Omental fat pad (tissue), 4 donors: ENCODE measurements around the gene FAM124A. TPM values are rescaled to one million over a fixed set of nuclear protein-coding genes. Genes with fewer than 3 reads are reported as not detected.
"Not testable (repeated sequence)": the region's sequence is repeated elsewhere in the genome, so short reads cannot be mapped to it uniquely, and the experiment has no call there.

Experiments
- ATAC-seq: fragments of 150-250 bp; one replicate; pipeline ENCODE4 v1.9.1; 2016; ENCODE audit warnings: mild to moderate bottlenecking, moderate library complexity; ENCODE audit not compliant: low FRiP score
- DNase-seq: peaks from one replicate; pipeline ENCODE4 v3.0.0-alpha.2; 2019; ENCODE audit warnings: low spot score
- total RNA-seq, 4 donors: library from RNA; depleted of rRNA; stranded (reverse); fragments of >200 nt; gene quantifications; one replicate each; pipeline ENCODE4 v1.1.0, GENCODE V29; 2016
- TF ChIP-seq, protein P1 (sequence below), 3 donors: fragments of 450-650 bp; IDR thresholded peaks; one replicate each; pipeline ENCODE4 v1.5.1; 2016 to 2017; ENCODE audit warnings: antibody characterized with exemption in 3 of 3, mild to moderate bottlenecking in 3 of 3, moderate library complexity in 2 of 3

Gene FAM124A
- total RNA-seq, 4 donors from 2014 or later, result 8.2 to 19.2 (median 13.2) TPM

- DNase-seq, result peak; percentile 75
These were observed 64.2 kb downstream of the FAM124A start for GRCh38 chr13:51286135-51287002.

GRCh38 chr13:51287758-51288157 is 65.6 kb downstream of the FAM124A start:
- DNase-seq (no peak), ATAC-seq (no peak)
- TF ChIP-seq, protein P1, sequence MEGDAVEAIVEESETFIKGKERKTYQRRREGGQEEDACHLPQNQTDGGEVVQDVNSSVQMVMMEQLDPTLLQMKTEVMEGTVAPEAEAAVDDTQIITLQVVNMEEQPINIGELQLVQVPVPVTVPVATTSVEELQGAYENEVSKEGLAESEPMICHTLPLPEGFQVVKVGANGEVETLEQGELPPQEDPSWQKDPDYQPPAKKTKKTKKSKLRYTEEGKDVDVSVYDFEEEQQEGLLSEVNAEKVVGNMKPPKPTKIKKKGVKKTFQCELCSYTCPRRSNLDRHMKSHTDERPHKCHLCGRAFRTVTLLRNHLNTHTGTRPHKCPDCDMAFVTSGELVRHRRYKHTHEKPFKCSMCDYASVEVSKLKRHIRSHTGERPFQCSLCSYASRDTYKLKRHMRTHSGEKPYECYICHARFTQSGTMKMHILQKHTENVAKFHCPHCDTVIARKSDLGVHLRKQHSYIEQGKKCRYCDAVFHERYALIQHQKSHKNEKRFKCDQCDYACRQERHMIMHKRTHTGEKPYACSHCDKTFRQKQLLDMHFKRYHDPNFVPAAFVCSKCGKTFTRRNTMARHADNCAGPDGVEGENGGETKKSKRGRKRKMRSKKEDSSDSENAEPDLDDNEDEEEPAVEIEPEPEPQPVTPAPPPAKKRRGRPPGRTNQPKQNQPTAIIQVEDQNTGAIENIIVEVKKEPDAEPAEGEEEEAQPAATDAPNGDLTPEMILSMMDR (IDR thresholded peaks at IDR 0.05), result no peak

More at GRCh38 chr13:51286135-51287002, 64.2 kb downstream of the FAM124A start:
- peak; percentile 82 for ATAC-seq
- TF ChIP-seq, protein P1 (IDR thresholded peaks at IDR 0.05), result peak in 2 of 3 donors; percentile 43 to 91

GRCh38 chr13:51288254-51288653 is 66.1 kb downstream of the FAM124A start:
- not testable (repeated sequence) for DNase-seq, ATAC-seq

GRCh38 chr13:51291341-51291740 is 69.1 kb downstream of the FAM124A start:
- ATAC-seq (peak; percentile 90), DNase-seq (no peak)
- TF ChIP-seq, protein P1 (IDR thresholded peaks at IDR 0.05), result no peak

GRCh38 chr13:51292000-51292565 is 69.9 kb downstream of the FAM124A start:
- TF ChIP-seq, protein P1 (IDR thresholded peaks at IDR 0.05), result no peak
- DNase-seq, result no peak
- no peak for ATAC-seq

GRCh38 chr13:51297556-51297955 is 75.4 kb downstream of the FAM124A start:
- TF ChIP-seq, protein P1 (IDR thresholded peaks at IDR 0.05), result no peak
- DNase-seq (no peak), ATAC-seq (no peak)

- no peak for DNase-seq
- ATAC-seq, result no peak
- TF ChIP-seq, protein P1 (IDR thresholded peaks at IDR 0.05), result no peak
These were observed 76.6 kb downstream of the FAM124A start for GRCh38 chr13:51298812-51299211.
